GM18951 (cell line): ENCODE data around the gene SLIT1.

Experiments
- POLR2A ChIP-seq: IDR thresholded peaks from 4 replicates; pipeline ENCODE4 v1.6.1; 2011; ENCODE audit warnings: mild to moderate bottlenecking; ENCODE audit not compliant: insufficient read length, insufficient read depth; ENCODE audit errors: extremely low read depth
- in situ Hi-C: fragments of 300-500 bp; cut with MboI; formaldehyde crosslinking; loops from one replicate; pipeline ENCODE4 v1.12.0; 2022; ENCODE audit warnings: low sequenced_read_pairs, mixed read lengths, inconsistent platforms; ENCODE audit not compliant: unreplicated experiment

Gene SLIT1

DNA sequence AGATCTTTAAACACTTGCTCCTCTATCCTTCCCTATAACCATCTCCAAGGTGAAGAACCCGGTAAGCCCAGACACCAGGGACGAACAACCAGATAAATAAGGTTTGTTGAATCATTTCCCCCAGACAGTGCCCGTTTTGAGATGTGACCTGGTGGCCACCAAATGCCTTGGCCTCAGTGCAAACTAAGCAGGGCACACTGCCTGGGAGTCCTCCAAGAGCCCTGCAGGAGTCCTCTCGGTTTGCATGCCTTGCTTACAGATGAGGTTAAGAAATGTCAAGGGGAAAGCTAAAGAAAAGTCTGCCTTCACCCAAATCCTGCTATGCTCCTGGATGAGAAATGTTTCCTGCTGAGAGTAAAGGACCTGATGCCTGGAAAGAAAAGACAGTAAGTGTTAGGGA is 31.6 kb downstream of the SLIT1 start:
- in situ Hi-C loops = no loop called here
- TF ChIP-seq POLR2A = no peak

DNA sequence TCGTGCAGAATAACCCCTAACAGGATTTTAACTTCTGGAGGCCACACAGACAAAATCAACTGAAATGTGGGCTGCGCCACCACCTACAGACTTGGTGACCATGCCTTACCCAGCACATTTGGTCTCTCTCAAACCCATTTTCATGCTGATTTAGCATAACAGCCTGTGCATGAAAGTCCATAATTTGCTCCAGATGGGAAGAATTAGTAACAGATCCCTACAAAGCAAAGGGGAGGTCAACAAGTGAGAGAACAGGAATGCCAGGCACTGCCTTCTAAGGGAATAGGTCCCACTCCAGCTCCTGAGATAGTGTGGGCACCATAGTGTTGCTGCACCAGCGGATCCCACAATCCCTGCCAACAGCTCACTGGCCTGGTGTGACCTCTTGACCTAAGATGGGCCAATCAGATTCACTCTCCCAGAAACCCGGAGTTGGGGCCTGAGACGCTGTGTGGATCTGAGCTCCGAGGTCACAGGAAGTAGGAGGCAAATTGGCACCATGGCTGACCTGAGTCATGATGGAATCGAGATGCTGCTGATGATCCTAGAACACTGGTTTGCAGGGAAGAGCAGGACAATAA is 32.4 kb downstream of the SLIT1 start:
- no peak for TF ChIP-seq POLR2A

DNA sequence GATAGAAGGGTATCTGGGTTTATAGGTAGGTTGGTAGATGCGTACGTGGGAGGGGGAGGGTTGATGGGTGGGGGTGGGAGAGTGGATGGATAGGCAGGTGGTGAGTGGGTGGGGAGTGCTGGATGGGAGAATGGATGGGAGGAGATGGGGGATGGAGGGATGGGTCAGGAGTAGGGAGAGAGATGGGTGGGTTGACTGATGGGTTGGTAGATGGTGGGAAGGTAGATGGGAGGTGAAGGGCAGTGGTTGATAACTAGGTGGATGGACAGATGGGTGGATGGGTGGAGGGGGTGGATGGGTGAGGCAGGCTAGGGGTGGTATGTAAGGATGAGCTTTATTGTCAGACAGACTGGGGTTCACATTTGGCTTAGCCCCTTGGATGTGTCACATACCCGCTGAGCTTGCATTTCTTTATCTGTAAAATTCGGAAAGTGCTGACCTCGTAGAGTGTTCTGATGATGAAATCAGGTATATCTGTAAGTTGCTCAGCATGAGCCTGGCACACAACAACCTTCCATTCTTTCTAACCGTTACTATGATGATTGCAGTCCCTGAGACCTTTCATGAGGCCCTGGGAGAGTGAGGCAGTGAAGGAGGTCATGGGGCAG is 34.3 kb downstream of the SLIT1 start:
- in situ Hi-C loops = no loop called here
- TF ChIP-seq POLR2A = no peak

More for the DNA sequence above, 32.4 kb downstream of the SLIT1 start:
- in situ Hi-C loops = no loop called here

DNA sequence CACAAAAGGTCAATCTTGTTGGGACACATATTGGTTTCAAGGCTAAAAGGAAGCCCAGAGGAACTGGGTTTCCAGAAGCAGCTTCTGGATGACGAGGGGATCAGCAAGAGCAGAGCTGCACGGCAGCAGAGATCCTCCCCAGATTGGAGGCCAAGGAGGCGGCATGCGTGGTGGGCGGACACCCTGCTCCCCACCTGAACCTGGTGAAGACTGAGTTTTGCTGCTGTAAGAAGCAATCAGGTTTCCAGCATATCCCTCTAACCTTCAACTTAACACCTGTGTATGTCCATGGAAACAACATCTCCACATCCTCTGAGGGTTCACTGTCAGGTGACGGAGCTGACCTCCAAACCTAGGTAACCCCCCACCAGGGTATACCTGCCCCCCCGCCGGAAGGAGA is 35.1 kb downstream of the SLIT1 start:
- TF ChIP-seq POLR2A = no peak
- in situ Hi-C loops = no loop called here

DNA sequence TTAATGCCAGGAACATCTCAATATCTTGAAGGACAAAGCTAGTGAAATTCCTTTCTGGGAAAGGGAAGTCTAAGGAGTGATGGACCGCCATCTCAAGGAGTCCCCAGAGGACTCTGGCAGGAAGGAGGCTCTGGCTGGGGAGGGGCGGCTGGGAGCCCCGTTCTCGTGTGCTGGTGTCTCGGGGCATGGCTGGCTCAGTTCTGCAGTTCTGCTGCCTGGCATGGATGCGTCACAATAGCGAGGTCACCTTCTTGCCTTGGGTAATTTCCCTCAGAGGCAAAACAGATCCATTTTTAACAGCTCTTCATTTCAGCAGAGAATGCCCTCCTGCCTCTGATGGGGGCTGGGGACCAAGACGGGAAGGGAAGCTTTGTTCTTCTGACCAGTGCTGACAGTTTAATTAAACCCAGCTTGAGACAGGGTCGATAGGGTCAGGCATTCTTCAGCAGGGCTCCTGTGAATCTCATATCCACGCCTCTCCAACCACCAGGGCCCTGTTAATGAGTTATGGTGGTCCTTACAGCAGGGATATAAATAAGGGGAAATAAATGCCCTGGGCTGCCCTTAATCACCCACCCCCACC is 35.7 kb downstream of the SLIT1 start:
- in situ Hi-C loops = no loop called here
- TF ChIP-seq POLR2A = no peak

DNA sequence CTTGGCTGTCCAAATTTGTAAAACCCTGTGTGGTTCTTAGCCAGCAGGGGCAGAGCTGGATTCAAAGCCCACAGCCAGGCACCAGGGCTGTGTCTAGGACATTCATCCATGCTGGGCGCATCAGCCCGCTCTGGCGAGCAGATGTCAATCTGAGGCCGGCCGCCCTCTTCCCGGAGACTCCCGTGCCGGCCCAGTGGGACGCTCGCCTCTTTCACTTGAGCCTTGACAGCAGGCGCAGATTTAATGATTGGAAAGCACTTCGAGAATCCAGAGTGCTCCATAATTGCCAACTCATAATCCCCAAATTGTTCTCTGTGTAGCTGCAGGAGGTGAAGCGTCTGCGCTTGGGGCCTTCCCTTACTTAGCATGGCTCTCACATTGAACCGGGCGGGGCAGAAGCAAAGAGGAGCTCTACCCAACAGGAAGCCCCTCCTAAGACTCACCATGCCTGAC is 36.7 kb downstream of the SLIT1 start:
- in situ Hi-C loops = no loop called here
- no peak for TF ChIP-seq POLR2A

DNA sequence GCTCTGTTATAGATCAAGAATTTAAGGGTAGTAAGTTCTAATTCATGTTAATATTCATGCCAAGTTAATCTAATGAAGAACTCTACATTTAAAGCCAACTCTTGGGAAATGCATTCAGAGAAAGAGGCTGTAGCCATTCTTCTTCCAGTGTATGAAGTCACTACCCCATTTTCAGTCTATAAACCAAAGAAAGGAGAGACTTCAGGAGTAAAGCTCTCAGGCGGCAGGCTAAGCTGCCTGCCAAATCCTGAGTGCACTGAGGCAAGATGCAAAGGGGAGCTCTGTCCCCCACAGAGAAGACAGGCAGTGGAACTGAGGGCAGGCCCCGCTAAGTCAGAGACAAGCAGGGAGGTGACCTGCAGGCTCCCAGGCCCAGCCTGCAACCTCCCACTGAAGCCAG is 41.5 kb downstream of the SLIT1 start:
- in situ Hi-C loops = no loop called here
- TF ChIP-seq POLR2A = no peak

DNA sequence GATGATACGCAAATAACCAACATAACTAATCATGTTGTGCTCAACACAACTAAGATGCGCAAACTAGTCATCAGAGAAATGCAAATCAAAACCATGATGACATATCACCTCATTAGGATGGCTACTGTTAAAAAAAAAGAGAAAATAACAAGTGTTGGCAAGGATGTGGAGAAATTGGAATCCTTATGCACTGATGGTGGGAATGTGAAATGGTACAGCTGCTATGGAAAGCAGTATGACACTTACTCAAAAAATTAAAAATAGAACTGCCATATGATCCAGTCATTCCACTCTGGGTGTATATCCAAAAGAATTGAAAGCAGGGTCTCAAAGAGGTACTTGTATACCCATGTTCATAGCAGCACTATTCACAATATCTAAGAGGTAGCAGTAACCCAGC is 42.9 kb downstream of the SLIT1 start:
- TF ChIP-seq POLR2A = no peak

DNA sequence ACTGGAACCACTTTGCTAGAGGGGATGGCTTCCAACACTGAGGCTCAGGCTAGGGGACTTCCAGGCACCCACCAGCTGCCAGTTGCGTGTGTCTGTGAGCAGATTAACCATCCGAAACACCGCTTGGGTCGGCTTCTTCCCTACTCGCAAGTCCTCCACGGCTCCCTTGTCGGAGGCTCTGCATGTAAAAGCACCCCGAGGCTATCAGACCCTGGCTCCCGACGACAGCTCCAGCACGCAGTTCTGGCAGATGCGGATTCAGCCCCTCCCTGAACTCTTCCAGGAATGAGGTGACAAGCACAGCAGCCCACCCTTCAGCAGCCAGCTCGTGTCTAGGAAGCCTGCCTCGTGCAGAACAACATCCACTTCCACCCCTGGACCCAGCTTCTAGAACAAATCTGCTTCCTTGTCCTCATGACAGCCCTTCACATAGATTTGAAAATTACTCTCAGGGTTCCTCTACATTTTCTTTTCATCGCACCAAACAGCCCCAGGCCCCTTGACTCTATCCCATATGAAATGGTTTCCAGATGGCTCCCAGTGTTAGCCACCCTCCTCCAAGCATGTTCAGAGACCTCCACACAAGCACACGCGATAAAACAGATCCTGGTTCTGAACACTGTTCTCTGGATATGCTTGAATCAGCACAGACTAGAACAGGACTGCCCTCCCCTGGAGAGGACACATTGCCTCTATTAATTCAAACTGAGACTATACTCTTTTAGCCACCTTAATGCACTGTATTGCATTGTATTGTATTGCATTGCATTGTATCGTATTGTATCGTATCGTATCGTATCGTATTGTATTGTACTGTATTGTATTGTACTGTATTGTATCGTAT is 44.6 kb downstream of the SLIT1 start:
- in situ Hi-C loops = no loop called here
- TF ChIP-seq POLR2A = no peak

More for the DNA sequence above, 42.9 kb downstream of the SLIT1 start:
- in situ Hi-C loops = no loop called here

DNA sequence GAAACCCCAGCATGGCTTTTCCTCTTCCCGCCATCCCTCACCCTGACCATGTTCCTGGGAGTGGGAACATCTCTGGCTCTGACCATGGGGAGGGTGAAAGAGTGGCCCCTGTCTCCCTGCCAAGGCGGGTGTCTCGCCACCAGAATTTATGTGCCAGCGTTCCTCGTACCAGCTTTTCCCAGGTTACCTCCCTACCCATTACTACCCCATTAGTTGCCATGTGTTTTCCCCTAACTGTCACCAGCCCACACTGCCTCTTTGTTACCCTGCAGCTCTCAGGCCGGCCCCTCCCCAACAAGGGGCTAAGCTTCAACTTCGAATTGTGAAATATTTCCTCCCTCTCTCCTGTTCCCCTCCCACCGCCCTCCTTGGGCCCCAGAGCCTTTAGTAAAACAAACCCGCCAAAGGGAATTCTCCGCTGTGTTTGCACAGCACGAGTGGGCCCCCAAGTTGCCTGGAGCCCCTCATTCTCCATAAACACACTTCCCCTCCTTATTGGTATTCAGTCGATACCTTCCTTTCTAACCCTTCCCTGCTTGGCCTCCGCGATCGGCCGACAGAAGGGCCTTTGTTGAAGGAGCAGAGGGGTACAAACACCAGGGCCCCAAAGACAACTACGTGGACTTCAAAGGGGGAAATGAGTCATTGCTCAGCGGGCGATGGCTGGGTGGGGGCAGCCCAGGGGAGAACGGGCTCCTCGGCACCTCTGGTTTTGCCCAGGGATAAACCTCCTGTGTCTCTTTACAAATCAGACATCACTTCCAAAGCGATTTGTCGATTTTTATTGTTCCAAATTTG is 45.5 kb downstream of the SLIT1 start:
- in situ Hi-C loops = no loop called here
- no peak for TF ChIP-seq POLR2A

DNA sequence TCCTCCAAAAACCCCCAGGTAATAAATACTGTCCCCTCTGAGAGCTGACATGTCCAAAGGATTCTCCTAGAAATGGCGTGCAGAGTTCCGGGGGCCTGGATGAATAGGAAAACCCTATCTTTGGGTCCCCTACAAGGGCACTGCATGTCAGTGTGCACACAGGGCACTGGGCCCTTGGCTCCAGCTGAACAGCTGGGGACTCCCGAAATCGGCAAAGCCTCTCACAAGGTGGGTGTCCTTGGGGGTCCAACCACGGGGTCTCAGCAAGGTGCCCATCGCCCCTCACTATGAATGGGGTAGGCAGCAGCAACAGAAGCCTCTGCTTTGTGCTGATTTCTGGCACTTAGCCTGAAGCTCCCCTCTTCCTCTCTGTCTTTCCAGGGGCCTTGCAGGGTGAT is 46.1 kb downstream of the SLIT1 start:
- TF ChIP-seq POLR2A = no peak
- in situ Hi-C loops = no loop called here

DNA sequence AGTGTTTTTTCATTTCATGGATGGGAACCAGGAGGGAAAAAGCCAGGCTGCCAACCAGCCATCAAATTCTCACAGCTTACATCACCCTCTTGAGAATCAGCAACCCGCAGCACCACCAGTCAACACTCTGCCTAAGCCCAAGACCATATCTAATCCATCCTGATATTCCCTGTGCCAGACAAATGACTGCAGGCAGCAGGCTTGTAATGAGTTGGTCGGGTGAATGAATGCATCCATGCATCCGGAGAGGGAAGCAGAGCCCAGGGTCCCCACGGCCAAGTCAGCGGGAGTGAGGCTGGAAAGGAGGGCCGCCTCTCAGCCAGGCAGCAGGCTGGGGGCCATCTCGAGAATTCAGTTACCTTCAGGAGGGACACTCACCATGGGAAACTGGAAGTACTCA is 46.9 kb downstream of the SLIT1 start:
- in situ Hi-C loops = no loop called here
- no peak for TF ChIP-seq POLR2A

DNA sequence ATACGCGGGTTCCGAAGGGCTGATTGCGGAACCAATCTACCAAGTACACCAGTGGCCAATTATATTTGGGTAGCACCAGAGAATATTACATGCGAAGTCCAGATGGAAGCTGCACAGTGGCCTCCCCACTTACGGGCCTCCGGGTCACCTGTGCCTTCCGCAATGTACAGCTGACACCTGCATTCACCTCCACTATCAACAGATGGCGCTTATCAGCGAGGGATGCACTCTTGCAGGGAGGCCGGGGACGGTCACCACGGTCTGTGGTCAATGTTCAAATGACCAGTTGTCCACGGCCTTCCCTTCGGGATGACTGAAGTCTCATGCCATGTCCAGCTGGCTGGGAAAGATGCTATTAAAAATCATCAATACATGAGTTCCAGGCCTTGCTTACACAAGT is 47.6 kb downstream of the SLIT1 start:
- in situ Hi-C loops = no loop called here
- TF ChIP-seq POLR2A = no peak

DNA sequence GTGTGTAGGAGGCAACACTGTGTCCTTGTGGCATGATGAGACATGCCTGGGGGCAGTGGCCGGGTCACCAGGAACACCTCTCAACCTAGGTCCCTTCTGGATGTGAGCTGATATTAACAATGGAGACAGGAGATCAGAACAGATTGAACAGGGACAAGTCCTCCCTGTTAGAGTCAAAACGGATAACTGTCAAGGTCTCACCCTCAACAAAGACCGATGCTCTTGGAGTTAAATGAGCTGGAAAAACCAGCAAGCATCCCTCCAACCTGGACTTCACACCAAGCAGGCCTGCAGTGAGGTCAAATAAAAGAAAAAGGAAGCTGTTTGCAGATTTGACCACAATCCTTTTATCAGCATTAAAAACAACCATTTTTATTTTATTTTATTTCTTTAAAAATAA is 49.0 kb downstream of the SLIT1 start:
- in situ Hi-C loops = no loop called here
- TF ChIP-seq POLR2A = no peak
